Tibial nerve (tissue), 4 donors: Measurements from ENCODE around the gene COX19. TPM values are rescaled to one million over a fixed set of nuclear protein-coding genes. Genes with fewer than 3 reads are reported as not detected.

Source experiments
- DNase-seq, 2 donors: peaks; one replicate each; pipeline ENCODE4 v3.0.0-alpha.2; 2019; ENCODE audit warnings: low spot score in 2 of 2
- H3K27ac ChIP-seq, 4 donors: fragments of 200-600 bp; sonication (generic) in 3 of 4; one replicate each; pipeline ENCODE4 v1.5.1; 2017 to 2019; ENCODE audit warnings: mild to moderate bottlenecking in 1 of 4
- H3K27me3 ChIP-seq, 2 donors: fragments of 200-600 bp; sonication (generic) in 1 of 2; one replicate each; pipeline versions ENCODE4 v1.5.1 to v1.6.0; 2017 to 2019
- H3K36me3 ChIP-seq, 3 donors: fragments of 200-600 bp; sonication (generic); one replicate each; pipeline ENCODE4 v1.5.1; 2018 to 2019
- H3K4me1 ChIP-seq, 4 donors: fragments of 200-600 bp; sonication (generic) in 3 of 4; one replicate each; pipeline ENCODE4 v1.5.1; 2017 to 2019
- H3K4me3 ChIP-seq, 4 donors: fragments of 200-600 bp; sonication (generic) in 3 of 4; one replicate each; pipeline ENCODE4 v1.5.1; 2017 to 2019; ENCODE audit warnings: mild to moderate bottlenecking in 1 of 4, moderate library complexity in 1 of 4
- H3K9me3 ChIP-seq, 4 donors: fragments of 200-600 bp; sonication (generic) in 3 of 4; one replicate each; pipeline ENCODE4 v1.5.1; 2017 to 2019
- EP300 ChIP-seq, 2 donors: sonication (generic); formaldehyde crosslinking; IDR thresholded peaks; one replicate each; pipeline ENCODE4 v1.6.1; 2017; ENCODE audit warnings: antibody characterized with exemption in 2 of 2, mild to moderate bottlenecking in 1 of 2
- POLR2A ChIP-seq, 2 donors: fragments of 450-650 bp; IDR thresholded peaks; one replicate each; pipeline ENCODE4 v1.6.1; 2017; ENCODE audit warnings: antibody characterized with exemption in 2 of 2, mild to moderate bottlenecking in 2 of 2, moderate library complexity in 2 of 2
- WGBS, 2 donors: methylation state at CpG; one replicate each; pipeline ENCODE4 v1.1.5; 2018; 5-methylcytosine and 5-hydroxymethylcytosine counted together
- total RNA-seq, 4 donors: library from RNA; depleted of rRNA; stranded (reverse); fragments of >200 nt; gene quantifications; one replicate each; pipeline ENCODE4 v1.1.0, GENCODE V29; 2016
- TF ChIP-seq, protein P1 (sequence below), 5 experiments: fragments of 200-600 bp in 3 of 5; fragments of 450-650 bp in 2 of 5; sonication (generic) in 3 of 5; IDR thresholded peaks; one replicate each; pipeline ENCODE4 v1.5.1; 2016 to 2019; ENCODE audit warnings: antibody characterized with exemption in 5 of 5, mild to moderate bottlenecking in 3 of 5, moderate library complexity in 2 of 5

COX19 gene
- total RNA-seq, 4 donors from 2014 or later = 10.8 to 21.3 (median 11.2) TPM

DNA sequence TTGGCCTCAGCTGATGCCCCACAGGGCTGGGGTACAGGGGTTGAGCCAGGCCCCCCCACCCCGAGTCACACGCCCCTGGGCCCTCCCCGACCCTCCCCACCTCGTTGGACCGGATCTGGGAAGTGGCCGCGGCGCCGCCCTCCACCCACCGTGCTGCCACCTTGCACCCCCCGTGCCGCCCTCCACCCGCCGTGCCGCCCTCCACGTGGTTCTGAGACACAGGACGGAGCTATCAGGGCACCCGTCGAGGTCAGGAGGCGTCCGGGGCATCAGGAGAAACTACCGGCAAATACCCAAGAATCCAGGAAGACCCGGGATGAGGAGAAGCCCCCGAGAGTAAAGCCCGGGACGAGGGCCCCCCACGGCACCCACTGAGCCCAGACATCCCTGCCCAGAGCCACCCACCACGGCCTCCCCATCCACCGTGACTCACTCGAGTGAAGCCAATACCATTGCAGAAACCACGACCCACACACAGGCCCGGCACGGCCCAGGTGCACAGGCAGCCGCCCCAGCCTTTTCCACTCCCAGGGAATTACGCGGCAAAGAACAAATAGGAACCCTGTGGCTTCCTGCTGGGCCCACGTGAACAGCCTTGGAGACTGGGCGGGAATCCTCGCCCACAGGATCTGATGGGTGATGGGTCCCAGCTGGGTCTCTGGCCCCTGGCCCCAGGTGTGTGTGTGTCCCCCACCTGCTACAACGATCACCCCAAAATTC is 54.8 kb downstream of the COX19 start:
- peak overlapping the region in 2 of 4 donors; percentile 41 to 85 for H3K27ac ChIP-seq
- no peaks in the 10 kb centered on the region for H3K9me3 ChIP-seq
- DNase-seq = peak in 1 of 2 donors; percentile 11
- WGBS, 2 donors = 66 to 84% methylated on average over 22 to 26 of the region's 40 CpGs
- no peak for TF ChIP-seq POLR2A (IDR thresholded peaks at IDR 0.05)
- no peak for TF ChIP-seq EP300 (IDR thresholded peaks at IDR 0.05)
- TF ChIP-seq, protein P1, sequence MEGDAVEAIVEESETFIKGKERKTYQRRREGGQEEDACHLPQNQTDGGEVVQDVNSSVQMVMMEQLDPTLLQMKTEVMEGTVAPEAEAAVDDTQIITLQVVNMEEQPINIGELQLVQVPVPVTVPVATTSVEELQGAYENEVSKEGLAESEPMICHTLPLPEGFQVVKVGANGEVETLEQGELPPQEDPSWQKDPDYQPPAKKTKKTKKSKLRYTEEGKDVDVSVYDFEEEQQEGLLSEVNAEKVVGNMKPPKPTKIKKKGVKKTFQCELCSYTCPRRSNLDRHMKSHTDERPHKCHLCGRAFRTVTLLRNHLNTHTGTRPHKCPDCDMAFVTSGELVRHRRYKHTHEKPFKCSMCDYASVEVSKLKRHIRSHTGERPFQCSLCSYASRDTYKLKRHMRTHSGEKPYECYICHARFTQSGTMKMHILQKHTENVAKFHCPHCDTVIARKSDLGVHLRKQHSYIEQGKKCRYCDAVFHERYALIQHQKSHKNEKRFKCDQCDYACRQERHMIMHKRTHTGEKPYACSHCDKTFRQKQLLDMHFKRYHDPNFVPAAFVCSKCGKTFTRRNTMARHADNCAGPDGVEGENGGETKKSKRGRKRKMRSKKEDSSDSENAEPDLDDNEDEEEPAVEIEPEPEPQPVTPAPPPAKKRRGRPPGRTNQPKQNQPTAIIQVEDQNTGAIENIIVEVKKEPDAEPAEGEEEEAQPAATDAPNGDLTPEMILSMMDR (IDR thresholded peaks at IDR 0.05) = no peak
- H3K4me3 ChIP-seq = no peak overlapping the region
- peaks cover 0 to 52% (median 32%) of the 10 kb centered on the region in 4 donors for H3K4me1 ChIP-seq
- peaks cover 0 to 6% of the 10 kb centered on the region in 2 donors for H3K27me3 ChIP-seq
- H3K36me3 ChIP-seq = peaks cover 0 to 12% (median 0%) of the 10 kb centered on the region in 3 donors

DNA sequence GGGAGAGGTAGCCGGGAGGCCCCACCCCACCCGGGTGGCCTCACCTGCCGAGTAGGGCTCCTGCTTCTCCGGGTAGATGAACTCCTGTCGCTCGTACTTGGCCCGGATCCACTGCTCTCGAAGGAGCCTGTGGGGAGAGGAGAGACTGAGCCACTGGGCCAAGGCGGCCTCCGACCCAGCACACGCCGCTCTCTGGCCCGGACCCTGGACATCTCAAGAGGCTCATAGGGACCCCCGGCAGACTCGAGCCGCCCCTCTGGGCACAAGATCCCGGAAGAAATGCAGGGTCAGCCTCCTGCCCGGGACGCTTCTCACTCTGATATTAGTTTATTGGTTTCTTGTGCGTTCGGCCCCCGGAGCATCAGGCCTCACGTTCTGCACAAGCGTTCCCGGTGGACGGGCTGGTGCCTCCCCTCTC is 55.4 kb downstream of the COX19 start:
- H3K27ac ChIP-seq = peak overlapping the region in 2 of 4 donors; percentile 41 to 85
- H3K9me3 ChIP-seq = no peaks in the 10 kb centered on the region
- no peak for TF ChIP-seq POLR2A (IDR thresholded peaks at IDR 0.05)
- TF ChIP-seq EP300 (IDR thresholded peaks at IDR 0.05) = no peak
- TF ChIP-seq, protein P1 (IDR thresholded peaks at IDR 0.05) = no peak
- H3K27me3 ChIP-seq = peaks cover 0 to 6% of the 10 kb centered on the region in 2 donors
- peak in 1 of 2 donors; percentile 8 for DNase-seq
- H3K4me1 ChIP-seq = peaks cover 0 to 52% (median 28%) of the 10 kb centered on the region in 4 donors
- no peak overlapping the region for H3K4me3 ChIP-seq
- WGBS, 2 donors = 73 to 75% methylated on average over 26 of the region's 26 CpGs
- H3K36me3 ChIP-seq = peaks cover 0 to 12% (median 0%) of the 10 kb centered on the region in 3 donors

DNA sequence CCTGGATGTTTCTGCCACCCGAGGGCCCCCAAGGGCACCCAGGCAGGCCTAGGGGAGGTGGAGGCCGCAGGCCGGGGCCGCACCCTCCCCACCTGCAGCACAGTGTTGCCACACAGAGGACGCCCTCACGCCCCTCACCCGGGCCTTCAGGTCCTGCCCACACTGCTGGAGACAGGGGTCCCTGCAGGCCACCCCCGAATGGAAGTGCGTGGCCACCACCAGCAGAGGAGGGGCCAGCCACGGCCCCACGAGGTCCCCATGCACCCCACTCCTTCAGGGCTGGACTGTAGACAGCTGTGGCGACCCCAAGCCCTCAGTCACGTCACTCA is 56.3 kb downstream of the COX19 start:
- Histone ChIP-seq H3K4me3 (no peak overlapping the region), H3K4me1 (peaks cover 0 to 52% (median 27%) of the 10 kb centered on the region in 4 donors), H3K27ac (peak overlapping the region in 1 of 4 donors; percentile 41), H3K36me3 (peaks cover 0 to 12% (median 0%) of the 10 kb centered on the region in 3 donors), H3K9me3 (no peaks in the 10 kb centered on the region), H3K27me3 (peaks cover 0 to 6% of the 10 kb centered on the region in 2 donors)
- DNase-seq = peak in 1 of 2 donors; percentile 6
- TF ChIP-seq, protein P1 (IDR thresholded peaks at IDR 0.05) = no peak
- no peak for TF ChIP-seq POLR2A (IDR thresholded peaks at IDR 0.05)
- TF ChIP-seq EP300 (IDR thresholded peaks at IDR 0.05) = no peak
- WGBS, 2 donors = 81% methylated on average over 9 to 10 of the region's 13 CpGs

DNA sequence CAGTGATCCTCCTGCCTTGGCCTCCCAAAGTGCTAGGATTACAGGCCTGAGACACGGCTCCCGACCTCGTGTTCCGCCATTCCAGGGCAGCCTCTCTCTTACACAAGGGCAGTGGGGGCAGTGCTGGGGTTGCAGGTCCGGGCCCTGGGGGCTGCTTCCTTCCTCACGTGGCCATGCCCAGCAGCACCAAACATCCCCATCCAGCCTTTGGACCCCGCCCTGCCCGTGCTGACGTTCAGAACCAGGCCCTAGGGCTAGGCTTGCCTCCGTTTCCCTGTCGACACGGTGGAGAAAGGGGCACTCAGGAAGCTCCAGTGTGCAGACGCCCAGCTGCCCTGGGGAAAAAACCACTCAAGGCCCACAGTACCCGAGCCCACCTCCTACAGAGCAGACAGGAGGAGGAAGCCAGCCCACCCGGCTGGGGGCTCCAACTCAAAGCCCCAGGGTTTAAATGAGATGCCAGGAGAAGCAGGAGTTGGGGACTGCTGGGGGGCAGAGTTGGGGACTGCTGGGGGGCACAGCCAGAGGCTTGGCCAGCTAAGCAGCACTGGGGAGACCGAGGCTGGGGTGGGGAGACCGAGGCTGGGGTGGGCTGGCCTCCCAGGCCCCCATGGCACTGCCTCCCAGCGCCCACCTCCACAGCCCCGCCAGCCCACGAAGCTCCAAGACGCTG is 56.8 kb downstream of the COX19 start:
- Histone ChIP-seq H3K4me1 (peaks cover 0 to 52% (median 27%) of the 10 kb centered on the region in 4 donors), H3K27me3 (peaks cover 0 to 6% of the 10 kb centered on the region in 2 donors), H3K9me3 (no peaks in the 10 kb centered on the region), H3K4me3 (no peak overlapping the region), H3K36me3 (peaks cover 0 to 12% (median 0%) of the 10 kb centered on the region in 3 donors), H3K27ac (peak overlapping the region in 1 of 4 donors; percentile 41)
- DNase-seq = peak in 1 of 2 donors; percentile 7
- 82 to 85% methylated on average over 13 to 15 of the region's 21 CpGs for WGBS, 2 donors
- TF ChIP-seq, protein P1 (IDR thresholded peaks at IDR 0.05) = no peak
- TF ChIP-seq EP300 (IDR thresholded peaks at IDR 0.05) = no peak
- no peak for TF ChIP-seq POLR2A (IDR thresholded peaks at IDR 0.05)

DNA sequence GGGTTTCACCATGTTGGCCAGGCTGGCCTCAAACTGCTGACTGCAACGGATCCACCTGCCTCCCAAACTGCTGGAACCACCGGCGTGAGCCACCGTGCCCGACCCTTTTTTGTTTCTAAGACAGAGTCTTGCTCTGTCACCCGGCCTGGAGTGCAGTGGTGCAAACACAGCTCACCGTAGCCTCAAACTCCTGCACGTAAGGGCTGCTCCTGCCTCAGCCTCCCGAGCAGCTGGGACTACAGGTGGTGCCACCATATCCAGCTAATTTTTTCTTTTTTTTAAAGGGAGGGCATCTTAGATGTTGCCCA is 57.3 kb downstream of the COX19 start:
- WGBS, 2 donors = 94 to 98% methylated on average over 9 of the region's 9 CpGs
- no peak overlapping the region for H3K4me3 ChIP-seq
- H3K9me3 ChIP-seq = no peaks in the 10 kb centered on the region
- no peak for DNase-seq
- no peak overlapping the region for H3K27ac ChIP-seq
- peaks cover 0 to 6% of the 10 kb centered on the region in 2 donors for H3K27me3 ChIP-seq
- TF ChIP-seq POLR2A (IDR thresholded peaks at IDR 0.05) (no peak), EP300 (IDR thresholded peaks at IDR 0.05) (no peak)
- TF ChIP-seq, protein P1 (IDR thresholded peaks at IDR 0.05) = no peak
- H3K36me3 ChIP-seq = peaks cover 0 to 12% (median 0%) of the 10 kb centered on the region in 3 donors
- peaks cover 0 to 47% (median 22%) of the 10 kb centered on the region in 4 donors for H3K4me1 ChIP-seq
